Measurements from ENCODE around the gene WDR41. TPM values are rescaled to one million over a fixed set of nuclear protein-coding genes. Genes with fewer than 3 reads are reported as not detected.

WDR41 gene
- total RNA-seq, 4 donors from 2014 or later, result 18.8 to 56.1 (median 33.2) TPM

GRCh38 chr5:77437194-77437593, 54.9 kb downstream of the WDR41 start:
- TF ChIP-seq CTCF (IDR thresholded peaks at IDR 0.05) (no peak), POLR2A (IDR thresholded peaks at IDR 0.05; ENCODE audit: low read depth) (no peak), EP300 (IDR thresholded peaks at IDR 0.05) (no peak), POLR2AphosphoS5 (IDR thresholded peaks at IDR 0.05) (no peak)
- 84% methylated on average over 5 of the region's 5 CpGs for WGBS
- Histone ChIP-seq H3K27ac (replicated peaks in 1 of 4) (no peak overlapping the region), H3K4me3 (no peak overlapping the region), H3K9me3 (no peaks in the 10 kb centered on the region), H3K4me1 (no peaks in the 10 kb centered on the region), H3K36me3 (peaks cover 27 to 80% (median 49%) of the 10 kb centered on the region in 4 donors), H3K27me3 (no peaks in the 10 kb centered on the region)
- intact Hi-C loops (cut with DNase I), result no loop called here
- DNase-seq (ENCODE audit: extremely low spot score), result no peak

- WGBS, result 96% methylated on average over 1 of the region's 1 CpG
- Histone ChIP-seq H3K27ac (replicated peaks in 1 of 4) (no peak overlapping the region), H3K4me3 (no peak overlapping the region), H3K36me3 (peaks cover 16 to 75% (median 48%) of the 10 kb centered on the region in 4 donors), H3K9me3 (no peaks in the 10 kb centered on the region), H3K4me1 (peaks cover 0 to 22% (median 20%) of the 10 kb centered on the region in 4 donors), H3K27me3 (no peaks in the 10 kb centered on the region)
- no peak for DNase-seq (ENCODE audit: extremely low spot score)
- intact Hi-C loops (cut with DNase I), result no loop called here
- TF ChIP-seq POLR2AphosphoS5 (IDR thresholded peaks at IDR 0.05) (no peak), EP300 (IDR thresholded peaks at IDR 0.05) (no peak), POLR2A (IDR thresholded peaks at IDR 0.05; ENCODE audit: low read depth) (no peak), CTCF (IDR thresholded peaks at IDR 0.05) (no peak)
These were observed 60.4 kb downstream of the WDR41 start for GRCh38 chr5:77431719-77432118.

- H3K9me3 ChIP-seq, result no peaks in the 10 kb centered on the region
- WGBS, result 98% methylated on average over 3 of the region's 3 CpGs
- DNase-seq (ENCODE audit: extremely low spot score), result no peak
- H3K27ac ChIP-seq (replicated peaks in 1 of 4), result no peak overlapping the region
- H3K27me3 ChIP-seq, result no peaks in the 10 kb centered on the region
- TF ChIP-seq EP300 (IDR thresholded peaks at IDR 0.05), result no peak
- no peak for TF ChIP-seq POLR2A (IDR thresholded peaks at IDR 0.05; ENCODE audit: low read depth)
- no peak for TF ChIP-seq CTCF (IDR thresholded peaks at IDR 0.05)
- TF ChIP-seq POLR2AphosphoS5 (IDR thresholded peaks at IDR 0.05), result no peak
- H3K4me1 ChIP-seq, result peaks cover 0 to 25% (median 24%) of the 10 kb centered on the region in 4 donors
- intact Hi-C loops (cut with DNase I), result no loop called here
- peaks cover 16 to 74% (median 44%) of the 10 kb centered on the region in 4 donors for H3K36me3 ChIP-seq
- H3K4me3 ChIP-seq, result no peak overlapping the region
These were observed 60.8 kb downstream of the WDR41 start for GRCh38 chr5:77431286-77431685.

- H3K27me3 ChIP-seq, result no peaks in the 10 kb centered on the region
- DNase-seq (ENCODE audit: extremely low spot score), result no peak
- no peak overlapping the region for H3K4me3 ChIP-seq
- TF ChIP-seq POLR2AphosphoS5 (IDR thresholded peaks at IDR 0.05) (no peak), CTCF (IDR thresholded peaks at IDR 0.05) (no peak), EP300 (IDR thresholded peaks at IDR 0.05) (no peak), POLR2A (IDR thresholded peaks at IDR 0.05; ENCODE audit: low read depth) (no peak)
- H3K27ac ChIP-seq (replicated peaks in 1 of 4), result no peak overlapping the region
- H3K9me3 ChIP-seq, result no peaks in the 10 kb centered on the region
- 100% methylated on average over 1 of the region's 1 CpG for WGBS
- H3K4me1 ChIP-seq, result peaks cover 0 to 30% (median 29%) of the 10 kb centered on the region in 4 donors
- peaks cover 16 to 72% (median 42%) of the 10 kb centered on the region in 4 donors for H3K36me3 ChIP-seq
- intact Hi-C loops (cut with DNase I), result no loop called here
These were observed 61.4 kb downstream of the WDR41 start for GRCh38 chr5:77430726-77431125.

- no peak for DNase-seq (ENCODE audit: extremely low spot score)
- peaks cover 0 to 30% (median 29%) of the 10 kb centered on the region in 4 donors for H3K4me1 ChIP-seq
- no peaks in the 10 kb centered on the region for H3K27me3 ChIP-seq
- H3K4me3 ChIP-seq, result no peak overlapping the region
- TF ChIP-seq EP300 (IDR thresholded peaks at IDR 0.05) (no peak), POLR2AphosphoS5 (IDR thresholded peaks at IDR 0.05) (no peak), POLR2A (IDR thresholded peaks at IDR 0.05; ENCODE audit: low read depth) (no peak), CTCF (IDR thresholded peaks at IDR 0.05) (no peak)
- H3K27ac ChIP-seq (replicated peaks in 1 of 4), result peak overlapping the region in 1 of 4 donors; percentile 13
- WGBS, result 50% methylated on average over 5 of the region's 5 CpGs
- H3K9me3 ChIP-seq, result no peaks in the 10 kb centered on the region
- intact Hi-C loops (cut with DNase I), result no loop called here
- H3K36me3 ChIP-seq, result peaks cover 0 to 51% (median 31%) of the 10 kb centered on the region in 4 donors
These were observed 63.6 kb downstream of the WDR41 start for GRCh38 chr5:77428526-77428925.
